ENCODE results near the gene SPDYA. TPM values are rescaled to one million over a fixed set of nuclear protein-coding genes. Genes with fewer than 3 reads are reported as not detected.

The SPDYA gene
- polyA plus RNA-seq, 3 donors: 0.15 TPM; not detected in 2

DNA sequence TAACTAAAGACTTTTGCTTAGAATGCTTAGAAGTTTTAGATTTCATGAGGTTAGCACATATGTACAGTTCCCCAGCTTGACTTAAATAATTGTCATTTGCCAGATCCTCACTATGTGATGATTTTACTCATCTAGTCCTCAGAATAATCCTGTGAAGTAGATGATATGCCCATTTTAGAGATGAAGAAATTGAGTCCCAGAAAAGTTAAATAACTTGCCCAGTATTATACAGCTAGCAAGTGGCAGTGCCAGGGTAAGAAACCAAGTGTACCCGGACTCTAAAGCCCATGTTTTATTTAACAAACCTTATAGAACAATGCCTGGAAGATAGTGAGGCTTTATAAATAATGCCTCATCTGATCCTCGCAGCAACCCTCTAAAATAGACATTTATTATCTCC is 28.3 kb downstream of the SPDYA start:
- Histone ChIP-seq H3K4me1 (ENCODE audit: control insufficient read depth in 1 of 2, insufficient read depth in 2 of 2, low read length in 2 of 2) (no peaks in the 10 kb centered on the region), H2AFZ (ENCODE audit: insufficient read depth, low read depth, low read length, poor library complexity, severe bottlenecking) (no peak overlapping the region), H3K27ac (ENCODE audit: low read depth in 1 of 2, low read length in 2 of 2) (no peak overlapping the region), H3K4me2 (replicated peaks; ENCODE audit: extremely low read depth, low read length, poor library complexity, severe bottlenecking) (no peak overlapping the region), H4K20me1 (ENCODE audit: insufficient read depth, low read length) (no peaks in the 10 kb centered on the region), H3K9ac (ENCODE audit: insufficient read depth, low read length, poor library complexity, severe bottlenecking) (no peak overlapping the region), H3K36me3 (replicated peaks in 1 of 2; ENCODE audit: control insufficient read depth in 1 of 2, insufficient read depth in 2 of 2, low read length in 2 of 2) (no peaks in the 10 kb centered on the region), H3K4me3 (replicated peaks in 1 of 3; ENCODE audit: low read depth in 2 of 3, low read length in 3 of 3) (no peak overlapping the region), H3K27me3 (ENCODE audit: control insufficient read depth in 2 of 2, insufficient read depth in 2 of 2, low read length in 2 of 2) (no peaks in the 10 kb centered on the region), H3K9me3 (replicated peaks in 1 of 2; ENCODE audit: control insufficient read depth in 1 of 2, insufficient read depth in 1 of 2, low read length in 2 of 2) (no peaks in the 10 kb centered on the region), H3K79me2 (ENCODE audit: insufficient read depth, low read length) (no peaks in the 10 kb centered on the region)
- Mint-ChIP-seq H3K27ac (no peak overlapping the region), H3K4me1 (no peaks in the 10 kb centered on the region), H3K36me3 (peaks cover 0 to 4% of the 10 kb centered on the region in 2 donors), H3K9me3 (peaks cover under 1 to 5% (median 2%) of the 10 kb centered on the region in 7 donors), H3K27me3 (ENCODE audit: low read depth in 3 of 3) (peaks cover 0 to 6% (median 2%) of the 10 kb centered on the region in 3 donors), H3K4me3 (no peak overlapping the region)
- DNase-seq: no peak
- intact Hi-C loops (cut with micrococcal nuclease): no loop called here
- WGBS (ENCODE audit: insufficient coverage): no CpG with 5 or more reads among the region's 2 CpGs
- TF ChIP-seq, protein P1, sequence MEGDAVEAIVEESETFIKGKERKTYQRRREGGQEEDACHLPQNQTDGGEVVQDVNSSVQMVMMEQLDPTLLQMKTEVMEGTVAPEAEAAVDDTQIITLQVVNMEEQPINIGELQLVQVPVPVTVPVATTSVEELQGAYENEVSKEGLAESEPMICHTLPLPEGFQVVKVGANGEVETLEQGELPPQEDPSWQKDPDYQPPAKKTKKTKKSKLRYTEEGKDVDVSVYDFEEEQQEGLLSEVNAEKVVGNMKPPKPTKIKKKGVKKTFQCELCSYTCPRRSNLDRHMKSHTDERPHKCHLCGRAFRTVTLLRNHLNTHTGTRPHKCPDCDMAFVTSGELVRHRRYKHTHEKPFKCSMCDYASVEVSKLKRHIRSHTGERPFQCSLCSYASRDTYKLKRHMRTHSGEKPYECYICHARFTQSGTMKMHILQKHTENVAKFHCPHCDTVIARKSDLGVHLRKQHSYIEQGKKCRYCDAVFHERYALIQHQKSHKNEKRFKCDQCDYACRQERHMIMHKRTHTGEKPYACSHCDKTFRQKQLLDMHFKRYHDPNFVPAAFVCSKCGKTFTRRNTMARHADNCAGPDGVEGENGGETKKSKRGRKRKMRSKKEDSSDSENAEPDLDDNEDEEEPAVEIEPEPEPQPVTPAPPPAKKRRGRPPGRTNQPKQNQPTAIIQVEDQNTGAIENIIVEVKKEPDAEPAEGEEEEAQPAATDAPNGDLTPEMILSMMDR (IDR thresholded peaks at IDR 0.05): no peak

DNA sequence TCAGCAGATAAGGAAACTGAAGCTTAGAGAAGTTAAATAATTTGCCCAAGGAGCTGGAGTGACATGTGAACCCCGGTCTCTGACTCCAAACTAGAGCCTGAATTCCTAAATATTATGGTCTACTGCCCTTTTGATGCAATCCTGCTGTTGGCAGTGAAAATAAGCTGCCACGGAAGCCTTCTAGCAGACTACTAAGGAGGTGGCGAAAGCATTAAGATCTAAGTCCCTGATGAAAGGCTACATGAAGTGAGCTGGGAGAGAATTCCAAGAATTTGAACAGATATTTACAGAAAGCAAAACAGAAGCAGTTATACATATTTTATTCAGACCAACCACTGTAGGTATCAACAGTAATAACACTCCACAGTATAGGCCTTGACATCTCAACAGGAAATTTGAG is 31.4 kb downstream of the SPDYA start:
- Histone ChIP-seq H3K4me1 (ENCODE audit: control insufficient read depth in 1 of 2, insufficient read depth in 2 of 2, low read length in 2 of 2) (no peaks in the 10 kb centered on the region), H3K4me3 (replicated peaks in 1 of 3; ENCODE audit: low read depth in 2 of 3, low read length in 3 of 3) (no peak overlapping the region), H3K36me3 (replicated peaks in 1 of 2; ENCODE audit: control insufficient read depth in 1 of 2, insufficient read depth in 2 of 2, low read length in 2 of 2) (no peaks in the 10 kb centered on the region), H4K20me1 (ENCODE audit: insufficient read depth, low read length) (no peaks in the 10 kb centered on the region), H3K27me3 (ENCODE audit: control insufficient read depth in 2 of 2, insufficient read depth in 2 of 2, low read length in 2 of 2) (no peaks in the 10 kb centered on the region), H2AFZ (ENCODE audit: insufficient read depth, low read depth, low read length, poor library complexity, severe bottlenecking) (no peak overlapping the region), H3K4me2 (replicated peaks; ENCODE audit: extremely low read depth, low read length, poor library complexity, severe bottlenecking) (no peak overlapping the region), H3K79me2 (ENCODE audit: insufficient read depth, low read length) (no peaks in the 10 kb centered on the region), H3K9me3 (replicated peaks in 1 of 2; ENCODE audit: control insufficient read depth in 1 of 2, insufficient read depth in 1 of 2, low read length in 2 of 2) (no peaks in the 10 kb centered on the region), H3K9ac (ENCODE audit: insufficient read depth, low read length, poor library complexity, severe bottlenecking) (no peak overlapping the region), H3K27ac (ENCODE audit: low read depth in 1 of 2, low read length in 2 of 2) (no peak overlapping the region)
- Mint-ChIP-seq H3K27ac (no peak overlapping the region), H3K4me1 (no peaks in the 10 kb centered on the region), H3K9me3 (no peaks in the 10 kb centered on the region), H3K4me3 (no peak overlapping the region), H3K36me3 (peaks cover 7 to 9% of the 10 kb centered on the region in 2 donors), H3K27me3 (ENCODE audit: low read depth in 3 of 3) (peaks cover 0 to 2% (median 0%) of the 10 kb centered on the region in 3 donors)
- DNase-seq: no peak
- WGBS (ENCODE audit: insufficient coverage): no CpG with 5 or more reads among the region's 3 CpGs
- TF ChIP-seq, protein P1 (IDR thresholded peaks at IDR 0.05): no peak
- intact Hi-C loops (cut with micrococcal nuclease): no loop called here

Data from CD14-positive monocyte (primary cell).